Cerebellar cortex (tissue), 1 donor: ENCODE measurements around the gene TTYH3.
"Not testable (repeated sequence)": the region's sequence is repeated elsewhere in the genome, so short reads cannot be mapped to it uniquely, and the experiment has no call there.

Experiments
- DNase-seq: peaks from one replicate; pipeline ENCODE4 v3.0.0-alpha.2; 2015; ENCODE audit warnings: low spot score

Gene TTYH3

GRCh38 chr7:2603044-2603965, 28.5 kb upstream of the TTYH3 start:
- no peak for DNase-seq

GRCh38 chr7:2604608-2605174, 27.1 kb upstream of the TTYH3 start:
- no peak for DNase-seq

DNA sequence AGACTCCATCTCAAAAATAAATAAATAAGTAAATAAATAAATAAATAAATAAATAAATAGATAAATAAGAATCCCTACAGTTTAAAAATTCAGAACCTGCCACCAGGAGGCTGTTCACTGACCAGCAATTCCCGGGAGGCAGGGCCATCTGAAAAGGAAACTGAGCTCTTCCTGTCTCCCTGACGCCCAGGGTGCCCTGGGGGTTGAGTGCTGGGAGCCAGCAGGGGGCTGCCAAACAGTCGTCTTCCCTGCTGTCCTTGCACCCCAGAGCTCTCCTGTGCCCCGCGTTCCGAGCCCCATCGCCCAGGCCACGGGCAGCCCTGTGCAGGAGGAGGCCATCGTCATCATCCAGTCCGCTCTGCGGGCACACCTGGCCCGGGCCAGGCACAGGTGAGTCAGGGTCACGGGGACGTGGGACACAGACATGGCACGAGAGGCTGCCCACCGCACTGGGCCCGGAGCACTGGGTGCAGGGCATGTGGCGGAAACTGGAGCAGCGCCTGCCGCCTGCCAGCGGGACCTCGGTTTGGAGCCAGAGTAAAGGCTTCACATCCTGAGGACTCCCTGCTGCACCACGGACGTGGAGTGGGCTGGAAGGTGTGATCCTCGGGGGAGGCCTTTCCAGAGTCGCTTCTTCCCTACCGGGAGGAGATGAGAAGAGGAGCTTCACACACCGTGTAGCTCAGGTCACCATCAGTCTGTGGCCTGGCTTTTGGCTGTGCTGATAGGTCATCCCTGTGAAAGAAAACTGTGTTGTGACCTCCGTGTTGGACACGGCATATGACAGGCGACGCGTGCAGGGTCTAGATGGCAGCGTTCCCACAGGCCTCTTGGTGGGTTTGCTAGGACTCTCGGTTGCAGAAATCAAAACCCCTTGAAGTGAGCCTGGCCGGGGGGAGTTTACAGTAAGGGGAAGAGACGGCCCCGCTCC, 25.9 kb upstream of the TTYH3 start:
- no peak for DNase-seq

DNA sequence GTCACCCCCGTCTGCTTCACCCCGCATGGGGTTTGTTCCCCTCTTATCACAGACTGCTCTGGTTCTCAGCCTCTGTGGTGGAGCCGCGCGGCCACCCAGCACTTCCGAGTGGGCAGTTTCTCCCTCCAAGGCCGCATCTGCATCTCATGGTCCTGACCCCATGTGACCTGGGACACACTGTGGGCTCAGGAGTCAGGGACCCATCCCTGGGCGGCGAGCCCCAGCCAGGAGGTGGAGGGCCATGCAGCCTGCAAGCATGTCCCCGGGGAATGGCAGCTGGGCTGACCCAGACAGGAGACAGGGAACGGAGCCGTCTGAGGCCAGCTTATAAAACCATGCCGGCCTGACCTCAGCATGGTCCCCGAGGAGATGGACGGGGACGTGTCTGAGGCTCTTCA, 25.2 kb upstream of the TTYH3 start:
- DNase-seq, result no peak

DNA sequence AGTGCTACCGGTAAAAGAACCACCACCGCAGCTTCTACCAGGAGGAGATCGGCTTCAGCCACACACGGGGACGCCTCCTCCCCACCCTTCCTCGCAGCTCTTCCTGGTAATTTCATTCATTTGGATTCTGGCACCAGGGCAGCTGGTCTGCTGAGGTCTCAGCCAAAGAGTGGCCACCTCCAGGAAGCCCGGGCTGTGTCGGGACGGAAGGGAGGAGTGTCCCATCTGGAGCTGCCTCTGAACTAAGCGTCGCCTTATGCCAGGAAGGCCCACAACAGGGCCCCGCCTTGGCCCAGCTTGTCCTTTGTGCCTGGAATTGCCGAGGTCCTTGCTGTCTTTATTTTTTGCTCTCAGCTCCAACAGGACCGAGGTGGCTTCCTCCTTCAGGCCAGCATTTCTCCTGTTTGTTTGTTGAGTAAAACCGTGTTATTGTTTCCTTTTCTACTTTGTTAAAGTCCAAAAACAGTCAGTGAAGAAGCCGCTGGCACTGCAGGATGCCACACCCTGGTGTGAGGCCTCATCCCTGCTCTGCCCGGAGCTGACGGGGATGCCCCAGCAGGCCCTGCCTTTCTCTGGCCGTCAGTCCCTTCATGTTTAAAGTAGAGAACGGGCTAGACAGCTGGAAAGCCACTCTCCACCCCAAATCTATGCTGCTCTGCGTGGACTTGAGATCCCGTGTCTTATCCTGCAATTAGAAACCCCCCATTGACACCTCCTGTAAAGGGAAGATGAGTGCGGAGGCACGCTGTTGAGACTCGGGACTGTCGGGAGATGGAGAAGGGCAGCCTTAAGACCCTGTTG, 24.5 kb upstream of the TTYH3 start:
- DNase-seq, result peak; percentile 81

DNA sequence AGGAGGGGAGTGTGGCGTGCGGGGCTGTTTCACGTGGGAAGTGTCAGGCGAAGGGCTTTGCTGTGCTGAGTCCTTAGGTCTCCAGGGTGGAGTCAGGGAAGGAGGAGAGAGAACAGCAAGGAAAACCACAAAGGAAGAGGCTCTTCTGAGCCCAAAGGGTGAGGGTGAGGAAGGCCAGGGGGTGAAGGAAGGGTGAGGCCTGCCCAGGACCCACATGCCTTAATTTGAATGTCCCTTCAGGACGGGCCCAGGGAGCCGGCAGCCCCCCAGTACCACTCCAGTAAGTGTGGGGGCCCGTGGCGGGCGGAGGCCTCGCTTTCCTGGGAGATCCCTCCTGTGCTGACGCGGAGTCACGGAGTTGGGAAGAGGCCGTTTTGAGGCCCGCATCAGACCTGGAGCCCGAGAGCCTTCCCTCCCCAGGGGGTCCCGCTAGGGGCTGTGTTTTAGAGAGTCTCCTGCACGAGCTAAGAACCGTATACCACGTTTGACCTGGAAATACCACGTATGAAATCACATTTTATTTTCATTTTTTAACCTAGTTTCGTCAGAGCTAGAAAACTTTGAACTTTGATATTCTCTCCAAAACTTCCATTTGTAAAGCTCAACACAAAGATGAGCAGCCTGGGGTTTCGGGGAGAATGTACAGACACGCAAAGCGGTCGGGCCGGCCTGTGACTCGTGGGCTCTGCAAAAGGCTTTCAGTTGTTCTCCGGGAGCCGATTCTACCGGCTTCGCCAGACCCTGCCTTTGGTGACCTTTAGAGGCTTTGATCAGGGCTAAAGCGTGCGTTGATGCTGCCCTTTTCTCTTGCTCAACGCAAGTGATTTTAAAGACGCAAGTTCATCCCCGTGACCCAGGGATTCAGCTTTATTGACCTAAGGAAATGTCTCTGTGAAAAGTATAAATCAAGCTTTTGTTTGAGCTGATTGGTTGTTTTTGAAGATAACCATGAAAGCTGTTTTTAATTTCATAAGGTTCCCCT, 23.6 kb upstream of the TTYH3 start:
- DNase-seq, result no peak

DNA sequence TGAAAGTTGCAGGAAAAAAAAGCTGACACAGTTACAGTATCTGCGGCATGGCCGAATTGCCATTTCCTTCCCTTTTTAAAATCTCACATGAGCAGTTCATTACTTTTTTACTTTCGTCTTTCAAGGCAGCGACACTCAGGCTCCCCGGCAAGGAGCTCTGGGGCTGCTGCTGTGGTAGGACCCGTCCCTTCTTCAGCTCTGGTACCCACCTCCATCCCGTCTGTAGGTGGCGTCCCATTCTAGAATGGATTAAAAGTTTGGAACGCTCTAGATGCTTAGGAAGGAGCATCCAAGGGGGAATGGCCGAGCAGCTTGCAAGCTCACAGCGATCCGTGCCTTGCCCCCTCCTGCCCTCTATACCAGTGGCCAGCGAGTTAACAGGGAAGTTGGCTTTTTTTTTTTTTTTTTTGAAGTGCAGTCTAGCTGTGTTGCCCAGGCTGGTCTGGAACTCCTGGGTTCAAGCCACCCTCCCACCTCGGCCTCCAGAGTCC, 22.8 kb upstream of the TTYH3 start:
- peak; percentile 64 for DNase-seq

GRCh38 chr7:2609646-2610045, 22.1 kb upstream of the TTYH3 start:
- DNase-seq, result not testable (repeated sequence)

DNA sequence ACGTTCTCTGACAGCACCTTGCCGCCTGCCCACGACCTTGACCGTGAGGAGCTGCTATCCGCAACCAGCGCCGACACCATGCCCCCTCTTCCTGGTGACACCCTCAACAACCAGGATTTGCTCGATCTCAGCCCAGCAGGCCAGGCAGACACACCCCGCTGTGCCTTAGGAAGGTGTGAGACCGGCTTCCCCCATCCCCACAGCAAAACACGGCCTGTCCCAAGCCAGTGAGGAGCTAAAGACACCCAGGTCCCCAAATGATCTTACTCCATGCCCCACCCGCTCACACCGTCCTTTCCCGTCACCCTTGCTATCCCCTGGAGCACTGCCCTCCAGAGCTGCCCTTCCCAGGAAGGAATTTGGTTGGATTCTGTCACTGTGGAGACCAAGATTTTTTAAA, 21.3 kb upstream of the TTYH3 start:
- DNase-seq, result no peak

DNA sequence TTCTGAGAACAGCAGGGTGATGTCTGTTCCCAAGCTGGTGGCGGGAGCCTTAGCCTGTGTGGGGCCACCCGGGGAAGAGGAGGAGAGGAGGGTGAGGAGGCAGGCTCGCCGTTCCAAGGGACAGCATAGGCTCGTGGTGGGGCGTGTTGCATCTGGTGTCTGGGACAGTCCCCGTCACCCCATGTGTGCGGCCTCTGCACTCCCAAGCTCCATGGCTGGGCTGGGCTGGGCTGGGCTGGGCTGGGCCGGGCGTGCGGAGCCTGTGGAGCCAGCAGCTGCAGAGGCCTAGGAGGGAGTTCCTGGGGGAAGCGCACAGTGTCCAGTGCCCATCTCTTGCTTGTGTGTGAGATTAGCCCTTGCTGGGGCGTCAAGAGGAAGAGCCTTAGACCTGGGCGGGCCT, 20.9 kb upstream of the TTYH3 start:
- no peak for DNase-seq

GRCh38 chr7:2611401-2611800, 20.4 kb upstream of the TTYH3 start:
- DNase-seq, result no peak

DNA sequence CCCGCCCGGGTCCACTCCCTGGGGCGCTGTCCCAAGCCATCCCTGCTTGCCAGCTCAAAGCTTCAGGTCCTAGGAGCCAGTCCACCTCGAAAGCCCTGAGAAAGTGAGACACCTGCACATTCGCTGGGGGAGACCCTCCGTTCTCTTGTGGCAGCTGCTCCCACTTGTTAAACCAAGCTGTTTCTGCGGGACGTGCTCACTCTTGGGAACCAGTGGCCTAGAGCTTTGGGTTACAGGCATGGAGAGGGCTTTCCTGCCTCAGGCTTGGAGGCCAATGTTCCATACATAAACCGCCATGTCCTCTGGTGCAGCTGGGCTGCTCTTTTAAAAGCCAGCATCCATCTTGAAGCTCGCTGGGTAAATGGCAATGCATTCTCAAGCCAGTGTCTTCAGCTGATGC, 19.9 kb upstream of the TTYH3 start:
- no peak for DNase-seq

DNA sequence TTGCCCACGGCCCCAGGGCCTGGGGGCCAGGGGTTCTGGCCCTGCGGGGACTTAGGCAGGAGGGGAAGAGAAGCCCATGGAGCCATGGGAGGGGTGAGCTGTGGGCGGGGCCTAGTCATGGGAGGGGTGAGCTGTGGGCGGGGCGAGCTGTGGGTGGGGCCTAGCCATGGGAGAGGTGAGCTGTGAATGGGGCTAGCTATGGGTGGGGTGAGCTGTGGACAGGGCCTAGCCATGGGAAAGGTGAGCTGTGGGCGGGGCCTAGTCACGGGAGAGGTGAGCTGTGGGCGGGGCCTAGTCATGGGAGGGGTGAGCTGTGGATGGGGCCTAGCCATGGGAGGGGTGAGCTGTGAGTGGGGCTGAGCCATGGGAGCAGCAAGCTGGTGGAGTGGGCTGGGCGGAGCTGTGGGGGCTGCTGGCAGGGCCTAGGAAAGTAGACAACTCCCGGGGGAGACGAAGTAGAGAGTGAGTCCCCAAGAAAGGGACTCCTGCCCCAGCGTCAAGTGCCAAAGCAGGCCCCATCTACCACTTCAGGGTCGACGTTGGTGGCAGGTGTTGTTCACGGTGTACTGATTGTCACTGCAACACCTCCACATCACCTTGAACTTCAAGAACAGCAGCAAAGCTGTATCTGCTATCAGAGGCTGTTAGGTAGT, 19.2 kb upstream of the TTYH3 start:
- no peak for DNase-seq

DNA sequence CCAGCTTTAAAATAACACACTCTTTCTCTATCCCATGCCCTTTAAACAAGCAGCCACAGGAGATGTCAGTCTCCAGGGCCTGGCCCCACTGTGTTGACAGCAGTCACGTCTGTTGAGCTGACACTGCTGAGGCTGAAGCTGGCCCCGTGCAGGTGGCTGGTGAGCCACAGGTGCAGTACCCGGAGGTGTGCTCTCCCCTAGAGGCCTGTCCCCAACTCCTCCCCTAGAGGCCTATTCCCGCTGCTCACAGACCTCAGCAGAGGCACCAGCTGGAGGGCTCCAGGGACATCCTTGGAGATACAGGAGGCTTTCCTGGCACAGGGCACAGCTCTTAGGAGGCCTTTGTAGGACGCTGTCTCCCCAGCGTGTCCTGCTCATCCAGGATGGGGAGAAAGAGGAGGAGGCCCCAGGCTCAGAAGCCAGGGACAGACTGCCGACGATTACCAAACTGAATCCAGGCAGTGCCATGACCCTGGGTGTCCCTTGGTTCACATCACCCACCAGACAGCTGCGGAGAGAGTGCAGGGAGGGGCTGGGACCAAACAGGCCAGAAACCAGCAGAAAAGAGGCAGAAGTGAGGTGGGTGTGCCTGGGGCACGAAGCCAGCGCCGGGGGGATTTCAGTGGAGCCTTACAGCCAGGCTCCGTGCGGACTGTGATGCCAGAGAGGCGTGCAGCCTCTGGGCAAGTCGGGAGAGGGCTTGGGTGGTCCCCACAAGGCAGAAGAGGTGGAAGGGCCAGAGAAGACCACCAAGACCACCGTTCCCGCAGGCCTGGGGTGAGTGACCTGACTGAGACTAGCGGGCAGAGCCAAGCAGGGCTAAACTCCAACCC, 18.5 kb upstream of the TTYH3 start:
- no peak for DNase-seq

DNA sequence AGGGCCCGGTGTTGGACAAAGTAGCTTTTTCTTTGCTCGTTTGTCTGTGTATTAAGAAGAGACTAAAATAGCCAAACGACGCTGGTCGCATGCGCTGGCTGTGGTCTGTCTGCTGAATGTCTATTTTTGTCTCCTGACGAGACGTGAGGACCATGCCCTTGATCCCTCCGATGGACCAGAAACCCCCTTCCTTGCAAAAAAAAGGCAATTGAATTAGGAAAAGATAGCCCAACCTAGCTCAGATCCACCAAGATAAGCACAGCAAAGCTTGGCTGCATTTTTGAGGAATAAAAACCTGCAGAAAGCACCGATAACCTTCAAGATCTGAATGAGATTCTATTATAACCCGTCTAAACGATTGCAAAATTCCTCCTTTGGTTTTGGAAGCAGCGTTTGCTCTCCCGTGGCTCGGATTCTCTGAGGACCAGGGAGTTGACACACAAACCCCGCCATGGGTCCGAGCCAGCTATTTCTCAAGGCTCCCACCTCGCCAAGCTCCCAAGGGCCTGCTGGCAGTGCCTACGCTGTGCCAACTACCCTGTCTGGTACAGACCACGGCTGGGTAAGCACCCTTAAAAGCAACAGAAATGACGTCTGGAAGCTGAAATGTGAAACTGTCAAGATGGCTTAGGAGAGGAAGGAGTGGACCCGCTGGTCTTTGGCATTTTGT, 17.7 kb upstream of the TTYH3 start:
- no peak for DNase-seq

DNA sequence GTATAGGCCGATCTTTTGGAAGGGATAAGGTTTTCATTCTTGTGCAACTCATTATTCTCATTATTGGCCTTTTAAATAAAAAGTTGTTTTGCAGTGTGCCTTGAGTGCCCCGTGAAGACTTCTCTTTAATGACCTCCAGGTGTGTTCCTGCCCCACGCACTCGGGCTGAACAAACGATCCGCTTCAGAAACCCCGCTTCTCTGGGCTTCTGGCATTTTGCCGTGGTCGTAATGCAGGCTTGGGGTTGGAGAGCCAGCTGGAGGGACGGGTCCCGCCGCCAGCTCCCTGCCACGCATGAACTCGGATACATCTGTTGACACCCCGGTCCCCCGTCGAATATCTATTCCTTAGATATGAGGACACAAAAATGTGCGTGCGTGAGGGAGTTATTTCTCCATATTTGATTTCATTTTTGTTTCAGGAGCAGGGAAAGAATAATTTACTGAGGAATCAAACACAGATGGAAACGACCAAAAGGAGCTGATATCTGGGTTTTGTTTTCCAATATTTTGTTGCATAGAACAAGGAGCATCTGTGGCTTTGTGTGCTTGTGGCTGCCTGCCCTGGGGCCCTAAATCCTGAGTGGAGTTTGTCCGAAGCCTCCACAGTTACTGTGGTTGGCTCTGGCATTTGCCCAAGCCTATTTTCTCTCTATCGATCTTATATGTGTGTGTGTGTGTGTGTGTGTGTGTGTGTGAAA, 17.0 kb upstream of the TTYH3 start:
- no peak for DNase-seq
